Left lung (tissue), 14 donors: ENCODE data around the gene CALML5. TPM values are rescaled to one million over a fixed set of nuclear protein-coding genes. Genes with fewer than 3 reads are reported as not detected.

Source experiments
- ATAC-seq: fragments of 200-7000 bp; cut with Tn5 transposase; one replicate; pipeline ENCODE4 v1.9.1; 2020; ENCODE audit warnings: moderate library complexity
- DNase-seq, 4 donors: peaks; one replicate each; pipeline ENCODE4 v3.0.0-alpha.2; 2013 to 2020
- H3K27ac ChIP-seq, 2 donors: fragments of 200-600 bp; sonication (generic) in 1 of 2; one replicate each; pipeline versions ENCODE4 v1.5.0 to v1.8.0; 2020 to 2021
- H3K27me3 ChIP-seq, 2 donors: fragments of 200-600 bp; sonication (generic) in 1 of 2; one replicate each; pipeline versions ENCODE4 v1.5.0 to v1.8.0; 2020 to 2021
- H3K36me3 ChIP-seq, 2 donors: fragments of 200-600 bp; sonication (generic) in 1 of 2; one replicate each; pipeline versions ENCODE4 v1.5.0 to v1.8.0; 2020 to 2021
- H3K4me1 ChIP-seq, 2 donors: fragments of 200-600 bp; one replicate each; pipeline ENCODE4 v1.8.0; 2021
- H3K4me3 ChIP-seq, 2 donors: fragments of 200-600 bp; sonication (generic) in 1 of 2; one replicate each; pipeline versions ENCODE4 v1.5.0 to v1.8.0; 2020 to 2021; ENCODE audit warnings: mild to moderate bottlenecking in 1 of 2
- H3K9me3 ChIP-seq, 2 donors: fragments of 200-600 bp; sonication (generic) in 1 of 2; one replicate each; pipeline versions ENCODE4 v1.5.0 to v1.8.0; 2020 to 2021
- intact Hi-C, 2 donors: fragments of 100-400 bp; cut with DNase I; formaldehyde crosslinking; loops; one replicate each; pipeline versions ENCODE4 v1.11.2 to v1.14.2; 2022
- long read RNA-seq, 12 donors: library from polyadenylated mRNA in 2 of 12; unstranded in 2 of 12; transcript quantifications; one replicate each; pipeline ENCODE4 v2.0.0 and lab custom pipeline, GENCODE V29; 2019 to 2026
- polyA plus RNA-seq, 6 donors: library from polyadenylated mRNA; unstranded; fragments of 120-200 nt; gene quantifications; one replicate each; pipeline ENCODE4 v1.2.1, GENCODE V29; 2013; ENCODE audit not compliant: insufficient read length in 6 of 6
- total RNA-seq, 2 donors: library from RNA; stranded (reverse); fragmentation: NEBNext Ultra II Directional; extraction: Animal tissue kit (Norgen Biotek cat#: 25700); gene quantifications; one replicate each; pipeline ENCODE4 v1.2.1, GENCODE V29; 2021
- TF ChIP-seq, protein P1 (sequence below), 2 donors: fragments of 200-600 bp; sonication (generic) in 1 of 2; IDR thresholded peaks; one replicate each; pipeline versions ENCODE4 v1.5.0 to v1.8.0; 2021; ENCODE audit warnings: antibody characterized with exemption in 2 of 2
- donor health status: DM: no; HTN: yes; CAD: no.
- donor health status: DM: no; HTN: no; CAD: no.

CALML5 gene, protein sequence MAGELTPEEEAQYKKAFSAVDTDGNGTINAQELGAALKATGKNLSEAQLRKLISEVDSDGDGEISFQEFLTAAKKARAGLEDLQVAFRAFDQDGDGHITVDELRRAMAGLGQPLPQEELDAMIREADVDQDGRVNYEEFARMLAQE
- total RNA-seq, result not detected
- not detected for polyA plus RNA-seq
- long read RNA-seq, donor 1, result 0 reads
- long read RNA-seq, donor 2, result 0 reads
- long read RNA-seq, donor 3, result 0 reads
- long read RNA-seq, donor 4, result 0 reads
- long read RNA-seq, donor 5, result 0 reads
- long read RNA-seq, donor 6, result 0 reads
- long read RNA-seq, donor 7, result 0 reads
- long read RNA-seq, donor 8, result 0 reads
- long read RNA-seq, donor 9, result 0 reads
- long read RNA-seq, donor 10, result 0 reads
- long read RNA-seq, donor 11, result 0 reads
- long read RNA-seq, donor 12, result 0 reads

DNA sequence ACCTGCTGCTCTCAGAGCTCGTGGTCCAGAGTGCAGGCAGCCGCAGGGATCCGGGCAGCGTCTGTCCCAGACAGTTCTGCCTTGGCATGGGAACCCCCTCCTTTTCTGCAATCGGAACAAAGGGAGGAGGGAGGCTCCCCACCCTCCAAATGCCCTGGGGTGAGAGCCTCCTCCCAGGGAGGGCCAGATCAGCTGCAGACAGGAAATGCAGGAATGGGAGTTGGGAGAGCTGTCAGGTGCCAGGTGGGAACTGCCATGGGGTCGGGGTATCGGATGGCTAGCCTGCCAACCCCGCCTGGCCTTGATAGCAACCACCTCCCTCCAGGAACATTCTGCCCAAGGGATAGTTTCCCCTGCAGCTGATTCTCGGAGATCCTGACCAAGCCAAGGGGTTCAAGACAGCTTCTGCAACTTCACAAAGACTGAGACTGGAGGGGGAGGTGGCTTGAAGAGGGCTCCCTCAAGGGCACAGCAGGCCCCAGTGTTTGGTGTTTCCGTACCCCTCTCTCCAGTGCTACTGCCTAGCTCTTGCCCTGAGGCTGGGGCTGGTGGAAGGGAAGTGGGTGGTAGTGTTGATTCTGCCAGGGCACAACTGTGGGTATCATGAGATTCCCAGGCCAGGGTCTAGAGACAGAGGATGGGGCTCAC is at the start of gene CALML5:
Gene CALML5, minus strand, starts transcription at position 78 of the 648 bp plus-strand sequence. CDS start 132 bp downstream, outside the sequence.
- peaks cover 0 to 7% of the 10 kb centered on the region in 2 donors for H3K27me3 ChIP-seq
- TF ChIP-seq, protein P1, sequence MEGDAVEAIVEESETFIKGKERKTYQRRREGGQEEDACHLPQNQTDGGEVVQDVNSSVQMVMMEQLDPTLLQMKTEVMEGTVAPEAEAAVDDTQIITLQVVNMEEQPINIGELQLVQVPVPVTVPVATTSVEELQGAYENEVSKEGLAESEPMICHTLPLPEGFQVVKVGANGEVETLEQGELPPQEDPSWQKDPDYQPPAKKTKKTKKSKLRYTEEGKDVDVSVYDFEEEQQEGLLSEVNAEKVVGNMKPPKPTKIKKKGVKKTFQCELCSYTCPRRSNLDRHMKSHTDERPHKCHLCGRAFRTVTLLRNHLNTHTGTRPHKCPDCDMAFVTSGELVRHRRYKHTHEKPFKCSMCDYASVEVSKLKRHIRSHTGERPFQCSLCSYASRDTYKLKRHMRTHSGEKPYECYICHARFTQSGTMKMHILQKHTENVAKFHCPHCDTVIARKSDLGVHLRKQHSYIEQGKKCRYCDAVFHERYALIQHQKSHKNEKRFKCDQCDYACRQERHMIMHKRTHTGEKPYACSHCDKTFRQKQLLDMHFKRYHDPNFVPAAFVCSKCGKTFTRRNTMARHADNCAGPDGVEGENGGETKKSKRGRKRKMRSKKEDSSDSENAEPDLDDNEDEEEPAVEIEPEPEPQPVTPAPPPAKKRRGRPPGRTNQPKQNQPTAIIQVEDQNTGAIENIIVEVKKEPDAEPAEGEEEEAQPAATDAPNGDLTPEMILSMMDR (IDR thresholded peaks at IDR 0.05), result no peak
- intact Hi-C loops, result no loop called here
- no peak within 1 kb of the TSS for H3K27ac ChIP-seq
- no peak within 1 kb of the TSS for H3K4me3 ChIP-seq
- ATAC-seq (no peak), DNase-seq (no peak)
- no peaks in the 10 kb centered on the region for H3K36me3 ChIP-seq
- peaks cover 0 to 7% of the 10 kb centered on the region in 2 donors for H3K4me1 ChIP-seq
- H3K9me3 ChIP-seq, result no peaks in the 10 kb centered on the region

DNA sequence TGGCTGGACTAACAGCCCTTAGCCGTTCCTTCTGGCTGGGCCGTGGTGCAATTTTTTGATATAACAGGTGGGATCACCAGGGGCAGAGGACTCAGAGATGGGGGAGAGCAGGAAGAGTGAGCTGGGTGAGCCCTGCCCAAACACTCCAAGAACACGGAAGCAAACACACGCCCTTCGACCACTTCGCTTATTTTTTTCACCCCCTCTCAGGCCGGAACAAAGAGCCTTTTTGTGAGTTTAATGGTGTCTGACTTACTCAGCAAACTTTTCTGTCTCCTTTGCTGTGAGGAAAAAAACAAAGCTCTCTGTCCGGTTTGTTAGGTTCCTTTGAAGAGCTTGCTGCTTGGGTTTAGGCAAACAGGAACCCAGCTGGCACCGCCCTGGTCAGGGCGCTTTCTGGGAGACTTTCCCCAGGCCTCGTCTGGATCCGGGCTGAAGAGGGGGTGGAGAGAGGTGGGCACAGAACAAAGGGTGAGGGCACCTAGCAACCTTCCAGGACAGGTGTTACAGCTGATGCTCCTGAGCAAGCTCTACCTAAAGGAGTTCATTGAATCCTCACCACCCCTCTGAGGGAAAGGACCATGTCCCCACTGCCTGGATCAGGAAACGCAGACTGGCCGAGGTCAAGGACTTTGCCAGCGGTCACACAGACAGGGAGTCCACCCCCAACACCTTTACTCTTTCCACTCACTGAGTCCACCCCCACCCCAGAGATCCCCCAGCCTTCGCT is 48.7 kb upstream of the CALML5 start:
- Histone ChIP-seq H3K36me3 (no peaks in the 10 kb centered on the region), H3K9me3 (no peaks in the 10 kb centered on the region), H3K4me1 (peaks cover 32 to 44% of the 10 kb centered on the region in 2 donors), H3K27me3 (no peaks in the 10 kb centered on the region), H3K4me3 (peak overlapping the region in 1 of 2 donors; percentile 16), H3K27ac (peak overlapping the region; percentile 77 to 83)
- peak; percentile 53 to 84 (median 68) for DNase-seq
- peak; percentile 55 for ATAC-seq
- intact Hi-C loops, result no loop called here
- TF ChIP-seq, protein P1 (IDR thresholded peaks at IDR 0.05), result no peak

DNA sequence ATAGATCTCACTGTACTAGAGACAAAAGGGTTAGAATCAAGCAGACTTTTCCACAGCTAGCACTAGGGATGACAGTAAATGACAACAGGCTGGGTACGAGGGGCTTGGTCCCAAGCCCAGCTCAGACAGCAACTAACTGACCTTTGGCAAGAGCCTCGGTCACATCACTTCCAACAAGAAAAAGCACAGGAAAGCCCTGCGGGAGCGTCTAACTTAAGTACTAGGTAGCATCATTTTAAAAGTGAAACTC is 48.2 kb upstream of the CALML5 start:
- TF ChIP-seq, protein P1 (IDR thresholded peaks at IDR 0.05), result no peak
- H3K4me3 ChIP-seq, result peak overlapping the region in 1 of 2 donors; percentile 16
- DNase-seq (no peak), ATAC-seq (no peak)
- H3K9me3 ChIP-seq, result peaks cover 0 to 5% of the 10 kb centered on the region in 2 donors
- intact Hi-C loops, result no loop called here
- H3K27ac ChIP-seq, result peak overlapping the region; percentile 77 to 83
- no peaks in the 10 kb centered on the region for H3K36me3 ChIP-seq
- H3K4me1 ChIP-seq, result peaks cover 32 to 44% of the 10 kb centered on the region in 2 donors
- H3K27me3 ChIP-seq, result no peaks in the 10 kb centered on the region

DNA sequence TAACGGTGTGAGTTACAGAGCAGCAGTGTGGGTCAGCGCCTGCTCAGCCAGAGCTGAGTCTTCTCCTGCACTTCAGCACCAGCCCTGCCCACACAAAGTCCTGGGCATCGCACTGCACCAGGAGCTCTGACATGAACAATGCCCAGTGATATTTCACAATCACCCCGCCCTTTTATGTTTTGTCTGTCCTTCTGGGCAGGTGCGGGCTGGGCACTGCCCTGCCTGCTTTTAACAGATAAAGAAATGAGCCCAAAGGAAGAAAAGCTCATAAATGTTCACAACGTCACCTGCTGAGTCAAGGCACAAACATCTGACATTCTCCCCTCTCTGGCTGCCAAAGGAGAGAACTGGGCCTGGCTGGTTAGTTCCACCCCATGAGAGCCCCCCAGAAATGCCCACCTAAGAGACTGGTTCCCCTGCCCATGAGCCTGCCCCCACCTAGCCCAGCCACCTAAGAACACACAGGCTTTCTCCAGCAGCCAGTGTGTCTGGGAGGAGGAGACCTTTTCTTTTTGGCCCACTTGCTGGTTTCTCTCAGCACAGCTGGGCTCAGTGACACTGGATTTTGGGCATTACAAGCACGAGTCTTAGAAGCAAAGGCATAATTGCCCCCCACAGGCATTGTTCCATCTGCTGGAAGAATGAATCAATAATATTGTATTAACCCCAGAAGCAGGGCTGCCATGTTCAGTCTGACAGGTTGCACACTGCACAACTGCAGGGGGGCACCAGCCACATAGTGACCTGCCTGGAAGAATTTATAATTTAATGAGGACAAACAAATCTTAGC is 47.7 kb upstream of the CALML5 start:
- intact Hi-C loops, result no loop called here

More for the DNA sequence above, 47.7 kb upstream of the CALML5 start:
- TF ChIP-seq, protein P1 (IDR thresholded peaks at IDR 0.05), result no peak
- Histone ChIP-seq H3K27ac (peak overlapping the region; percentile 77 to 83), H3K9me3 (peaks cover 0 to 10% of the 10 kb centered on the region in 2 donors), H3K4me1 (peaks cover 32 to 44% of the 10 kb centered on the region in 2 donors), H3K36me3 (no peaks in the 10 kb centered on the region), H3K27me3 (no peaks in the 10 kb centered on the region), H3K4me3 (peak overlapping the region in 1 of 2 donors; percentile 16)
- peak; percentile 58 for ATAC-seq
- peak in 2 of 4 donors; percentile 60 to 77 for DNase-seq
